Common myeloid progenitor, CD34-positive (primary cell): ENCODE measurements around the gene PTGIS.

Source experiments
- CTCF ChIA-PET: fragments of 350-600 bp; sonication (Branson Sonifier 250); formaldehyde crosslinking; loops from one replicate; lab custom pipeline; 2021; ENCODE audit warnings: antibody characterized with exemption; lab: Charles Lee
- POLR2A ChIA-PET: fragments of 350-600 bp; sonication (Branson Sonifier 250); formaldehyde crosslinking; loops from one replicate; lab custom pipeline; 2021; ENCODE audit warnings: antibody characterized with exemption; lab: Charles Lee
- DNase-seq, 3 donors: peaks; one replicate each; pipeline versions ENCODE4 v3.0.0 to v3.0.0-alpha.2; 2013
- H3K27ac ChIP-seq, 2 experiments: 1 replicate in 1 of 2; 2 replicates in 1 of 2; pipeline ENCODE4 v1.7.0; 2013; ENCODE audit warnings: inconsistent platforms in 2 of 2, low read length in 2 of 2, mild to moderate bottlenecking in 2 of 2, low read depth in 1 of 2, moderate library complexity in 1 of 2; ENCODE audit not compliant: severe bottlenecking in 2 of 2, insufficient read depth in 1 of 2, poor library complexity in 1 of 2
- H3K27me3 ChIP-seq, 5 experiments: replicated peaks in 2 of 5; 1 replicate in 3 of 5; 2 replicates in 2 of 5; pipeline versions ENCODE4 v1.6.1 to v1.7.0; 2013; ENCODE audit warnings: low read length in 4 of 5, mild to moderate bottlenecking in 2 of 5, moderate library complexity in 2 of 5, inconsistent platforms in 1 of 5; ENCODE audit not compliant: insufficient read depth in 5 of 5, control insufficient read depth in 4 of 5
- H3K36me3 ChIP-seq, 4 experiments: 1 replicate in 2 of 4; 2 replicates in 2 of 4; pipeline versions ENCODE4 v1.6.1 to v1.7.0; 2013; ENCODE audit warnings: low read length in 3 of 4, control low read depth in 1 of 4, mild to moderate bottlenecking in 1 of 4; ENCODE audit not compliant: control insufficient read depth in 4 of 4, insufficient read depth in 4 of 4
- H3K4me1 ChIP-seq, 4 experiments: 1 replicate in 3 of 4; 2 replicates in 1 of 4; pipeline versions ENCODE4 v1.6.1 to v1.7.1; 2013; ENCODE audit warnings: low read length in 3 of 4, mild to moderate bottlenecking in 3 of 4, control low read depth in 1 of 4, inconsistent platforms in 1 of 4, moderate library complexity in 1 of 4; ENCODE audit not compliant: control insufficient read depth in 4 of 4, insufficient read depth in 4 of 4; ENCODE audit errors: control extremely low read depth in 1 of 4
- H3K4me3 ChIP-seq, 7 experiments: 1 replicate in 4 of 7; 2 replicates in 3 of 7; pipeline versions ENCODE4 v1.5.1 to v1.7.0; 2013; ENCODE audit warnings: mild to moderate bottlenecking in 7 of 7, low read length in 6 of 7, moderate library complexity in 6 of 7, inconsistent platforms in 2 of 7, low read depth in 2 of 7, control low read depth in 1 of 7; ENCODE audit not compliant: insufficient read depth in 4 of 7, control insufficient read depth in 1 of 7; ENCODE audit errors: extremely low read depth in 1 of 7
- H3K9me3 ChIP-seq, 5 experiments: 1 replicate in 4 of 5; 2 replicates in 1 of 5; pipeline versions ENCODE4 v1.6.1 to v1.7.1; 2013; ENCODE audit warnings: low read length in 4 of 5, mild to moderate bottlenecking in 2 of 5, inconsistent platforms in 1 of 5, low read depth in 1 of 5, moderate library complexity in 1 of 5; ENCODE audit not compliant: control insufficient read depth in 4 of 5, insufficient read depth in 2 of 5; ENCODE audit errors: control extremely low read depth in 1 of 5
- WGBS: methylation state at CpG from one replicate; pipeline ENCODE4 v1.1.5; 2013; ENCODE audit not compliant: insufficient coverage; 5-methylcytosine and 5-hydroxymethylcytosine counted together

Gene PTGIS

DNA sequence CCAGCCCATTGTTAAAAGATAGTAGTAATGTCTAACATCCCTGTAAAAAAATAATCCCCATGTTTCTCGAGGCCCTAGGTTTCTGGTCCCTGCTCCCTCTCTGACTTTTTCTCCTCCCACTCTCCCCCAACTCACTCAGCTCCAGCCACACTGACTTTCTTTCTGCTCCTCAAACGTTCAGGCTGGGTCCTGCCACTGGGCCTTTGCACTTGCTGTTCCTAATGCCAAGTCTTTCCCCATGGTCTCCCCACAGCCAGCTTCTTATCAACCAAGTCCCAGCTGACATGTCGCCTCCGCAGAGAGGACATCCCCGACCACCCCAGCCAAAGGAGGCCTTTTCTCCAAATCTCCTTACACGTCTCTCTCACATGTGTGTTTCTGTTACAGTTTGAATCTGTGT is 21.8 kb upstream of the PTGIS start:
- H3K27ac ChIP-seq = no peak overlapping the region
- POLR2A ChIA-PET = no interaction called here
- no peak overlapping the region for H3K4me3 ChIP-seq
- peaks cover 0 to 9% (median 0%) of the 10 kb centered on the region in 4 experiments for H3K4me1 ChIP-seq
- CTCF ChIA-PET = interaction anchor here (1.1 kb wide), 1 partner anchor 48 kb away, joined by 4 read pairs; no protein-coding TSS in a partner anchor
- no peak for DNase-seq
- WGBS = 100% methylated on average over 4 of the region's 6 CpGs
- no peaks in the 10 kb centered on the region for H3K9me3 ChIP-seq
- peaks cover 0 to 4% (median 0%) of the 10 kb centered on the region in 5 experiments for H3K27me3 ChIP-seq
- H3K36me3 ChIP-seq = no peaks in the 10 kb centered on the region

DNA sequence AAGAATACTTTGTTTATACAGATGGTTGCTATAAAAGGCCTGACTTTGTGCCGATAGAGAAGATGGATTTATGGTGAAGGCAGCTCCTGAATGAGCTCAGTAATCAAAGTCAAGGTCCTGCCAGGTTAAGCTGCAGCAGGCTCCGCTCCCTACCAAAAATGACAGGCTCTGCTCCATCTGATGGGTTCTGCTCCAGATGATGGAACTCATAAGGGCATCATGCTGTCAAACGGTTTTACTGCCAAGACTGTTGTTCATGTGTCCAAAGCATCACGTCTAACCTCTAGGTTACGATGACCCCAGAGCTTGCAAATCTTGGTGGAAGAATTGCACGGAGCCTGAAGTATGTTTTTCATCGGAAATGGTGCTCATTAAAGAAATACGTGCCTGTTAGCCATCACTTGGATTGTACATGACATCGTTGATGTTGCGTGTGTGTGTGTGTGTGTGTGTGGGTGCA is 19.2 kb upstream of the PTGIS start:
- Histone ChIP-seq H3K4me3 (no peak overlapping the region), H3K9me3 (peaks cover 0 to 6% (median 0%) of the 10 kb centered on the region in 5 experiments), H3K36me3 (no peaks in the 10 kb centered on the region), H3K27ac (no peak overlapping the region), H3K27me3 (peaks cover 0 to 3% (median 0%) of the 10 kb centered on the region in 5 experiments), H3K4me1 (peaks cover 0 to 5% (median 0%) of the 10 kb centered on the region in 4 experiments)
- WGBS = 83% methylated on average over 8 of the region's 10 CpGs
- CTCF ChIA-PET = no interaction called here
- no peak for DNase-seq
- POLR2A ChIA-PET = no interaction called here

DNA sequence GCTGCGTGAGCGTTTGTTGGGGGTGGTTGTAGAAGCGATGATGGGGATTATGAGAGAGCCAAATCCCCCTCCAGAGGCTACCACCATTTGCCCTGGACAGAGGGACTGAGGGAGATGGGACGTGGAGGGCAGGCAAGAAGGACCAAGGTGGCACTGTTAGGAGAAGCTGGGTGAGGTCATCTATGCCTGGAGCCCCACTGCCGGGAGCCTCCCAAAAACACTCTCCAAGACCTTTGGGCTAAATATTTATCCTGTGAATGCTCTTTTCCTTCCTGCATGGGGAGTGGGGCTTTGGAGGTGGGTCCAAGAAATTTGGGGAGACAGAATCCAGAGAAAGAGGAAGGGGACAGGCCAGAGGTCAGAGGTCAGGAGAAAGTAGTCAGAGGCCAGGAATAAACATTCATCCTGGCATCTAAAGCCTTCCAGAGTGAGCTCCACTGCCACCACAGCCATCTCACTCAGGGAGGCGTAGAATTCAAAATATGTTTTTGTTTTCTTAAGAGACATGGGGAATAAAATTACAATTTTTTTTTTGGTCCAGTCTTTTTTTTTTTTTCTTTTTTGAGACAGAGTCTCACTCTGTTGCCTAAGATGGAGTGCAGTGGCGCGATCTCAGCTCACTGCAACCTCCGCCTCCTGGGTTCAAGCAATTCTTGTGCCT is 17.8 kb upstream of the PTGIS start:
- peaks cover 0 to 5% (median 0%) of the 10 kb centered on the region in 4 experiments for H3K4me1 ChIP-seq
- ChIA-PET CTCF (interaction anchor here (0.6 kb wide), 1 partner anchor 16 kb away, joined by 3 read pairs; no protein-coding TSS in a partner anchor), POLR2A (no interaction called here)
- H3K27me3 ChIP-seq = peaks cover 0 to 5% (median 0%) of the 10 kb centered on the region in 5 experiments
- no peak overlapping the region for H3K4me3 ChIP-seq
- WGBS = 93% methylated on average over 4 of the region's 9 CpGs
- DNase-seq = no peak
- H3K9me3 ChIP-seq = peaks cover 0 to 6% (median 0%) of the 10 kb centered on the region in 5 experiments
- H3K36me3 ChIP-seq = no peaks in the 10 kb centered on the region
- no peak overlapping the region for H3K27ac ChIP-seq

GRCh38 chr20:49584418-49585382 is 16.8 kb upstream of the PTGIS start:
- H3K4me3 ChIP-seq = no peak overlapping the region
- H3K36me3 ChIP-seq = no peaks in the 10 kb centered on the region
- peaks cover 0 to 6% (median 0%) of the 10 kb centered on the region in 5 experiments for H3K9me3 ChIP-seq
- peaks cover 0 to 5% (median 0%) of the 10 kb centered on the region in 5 experiments for H3K27me3 ChIP-seq
- H3K27ac ChIP-seq = no peak overlapping the region
- CTCF ChIA-PET = interaction anchor here (0.9 kb wide), 1 partner anchor 23 kb away, joined by 3 read pairs; no protein-coding TSS in a partner anchor
- H3K4me1 ChIP-seq = no peaks in the 10 kb centered on the region
- POLR2A ChIA-PET = no interaction called here
- no peak for DNase-seq
- 89% methylated on average over 11 of the region's 14 CpGs for WGBS

- H3K4me1 ChIP-seq = no peaks in the 10 kb centered on the region
- ChIA-PET CTCF (interaction anchor here (0.9 kb wide), 1 partner anchor 24 kb away, joined by 3 read pairs; no protein-coding TSS in a partner anchor), POLR2A (interaction anchor here (0.6 kb wide), 1 partner anchor 249 kb away, joined by 3 read pairs; no protein-coding TSS in a partner anchor)
- DNase-seq = no peak
- H3K36me3 ChIP-seq = no peaks in the 10 kb centered on the region
- H3K4me3 ChIP-seq = no peak overlapping the region
- H3K27me3 ChIP-seq = peaks cover 0 to 5% (median 0%) of the 10 kb centered on the region in 5 experiments
- no peak overlapping the region for H3K27ac ChIP-seq
- 89% methylated on average over 11 of the region's 12 CpGs for WGBS
- peaks cover 0 to 6% (median 0%) of the 10 kb centered on the region in 5 experiments for H3K9me3 ChIP-seq
Observed at GRCh38 chr20:49583669-49584417, 15.9 kb upstream of the PTGIS start.

DNA sequence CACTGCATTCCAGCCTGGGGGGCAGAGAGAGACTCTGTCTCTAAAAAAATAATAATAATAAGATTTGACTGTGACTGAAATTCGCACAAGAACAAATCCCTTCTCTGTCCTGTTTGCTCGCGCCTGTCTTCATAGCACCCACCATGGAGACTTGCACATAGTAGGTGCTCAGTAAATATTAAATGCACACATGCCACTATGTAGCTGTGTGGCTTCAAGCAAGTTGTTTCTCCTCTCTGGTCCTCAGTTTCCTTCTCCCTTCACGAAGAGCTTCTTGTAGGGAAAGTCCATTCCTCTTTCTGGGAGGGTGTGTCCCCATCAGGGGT is 15.4 kb upstream of the PTGIS start:
- Histone ChIP-seq H3K4me3 (no peak overlapping the region), H3K36me3 (no peaks in the 10 kb centered on the region), H3K4me1 (no peaks in the 10 kb centered on the region), H3K27me3 (peaks cover 0 to 5% (median 0%) of the 10 kb centered on the region in 5 experiments), H3K27ac (no peak overlapping the region), H3K9me3 (peaks cover 0 to 6% (median 0%) of the 10 kb centered on the region in 5 experiments)
- POLR2A ChIA-PET = interaction anchor here (0.6 kb wide), 1 partner anchor 249 kb away, joined by 3 read pairs; no protein-coding TSS in a partner anchor
- CTCF ChIA-PET = no interaction called here
- no peak for DNase-seq
- WGBS = 92% methylated on average over 3 of the region's 4 CpGs
